ENCODE measurements around the gene BBLN.
A peak's percentile ranks its signal among the peaks of the same experiment; 100 is the strongest.
"Not testable (repeated sequence)": the region's sequence is repeated elsewhere in the genome, so short reads cannot be mapped to it uniquely, and the experiment has no call there.

BBLN gene, protein sequence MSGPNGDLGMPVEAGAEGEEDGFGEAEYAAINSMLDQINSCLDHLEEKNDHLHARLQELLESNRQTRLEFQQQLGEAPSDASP

DNA sequence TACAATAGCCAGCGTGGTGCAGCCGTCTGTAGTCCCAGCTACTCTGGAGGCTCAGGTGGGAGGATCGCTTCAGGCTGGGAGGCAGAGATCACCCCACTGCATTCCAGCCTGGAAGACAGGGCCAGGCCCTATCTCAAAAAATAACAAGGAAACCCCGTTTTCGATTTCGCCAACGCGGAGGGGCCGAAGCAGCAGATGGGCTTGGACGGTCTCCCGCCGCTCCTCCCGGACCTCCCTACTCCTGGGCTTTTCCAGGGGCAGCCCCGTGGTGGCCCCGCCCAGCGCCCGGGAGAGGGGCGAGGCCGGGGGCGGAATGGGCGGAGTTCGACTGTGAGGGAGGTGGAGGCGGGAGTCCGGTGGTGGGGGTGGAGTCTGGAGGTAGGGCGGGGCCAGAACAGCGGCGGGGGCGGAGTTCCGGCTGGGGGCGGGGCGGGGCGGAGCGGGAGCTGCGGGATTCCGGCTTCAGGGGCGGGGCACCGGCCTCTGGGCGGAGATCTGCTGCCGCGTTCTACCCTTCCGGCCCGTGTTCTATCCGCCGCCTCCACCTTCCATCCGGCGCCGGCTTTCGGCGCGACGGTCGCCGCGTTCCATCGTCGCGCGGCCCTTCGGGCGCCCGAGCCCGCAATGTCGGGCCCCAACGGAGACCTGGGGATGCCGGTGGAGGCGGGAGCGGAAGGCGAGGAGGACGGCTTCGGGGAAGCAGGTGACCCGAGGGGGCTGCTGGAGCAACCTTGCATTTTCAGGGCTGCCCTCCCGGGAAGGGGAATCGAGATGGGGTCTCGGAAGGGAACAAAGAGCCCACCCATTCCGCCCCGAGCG lies at the start of gene BBLN:
Gene BBLN (plus strand): TSS at position 482 of the 819 bp plus-strand sequence. CDS start 143 bp downstream, at position 625.
- peak; percentile 91 for DNase-seq (ENCODE audit: low spot score)

DNA sequence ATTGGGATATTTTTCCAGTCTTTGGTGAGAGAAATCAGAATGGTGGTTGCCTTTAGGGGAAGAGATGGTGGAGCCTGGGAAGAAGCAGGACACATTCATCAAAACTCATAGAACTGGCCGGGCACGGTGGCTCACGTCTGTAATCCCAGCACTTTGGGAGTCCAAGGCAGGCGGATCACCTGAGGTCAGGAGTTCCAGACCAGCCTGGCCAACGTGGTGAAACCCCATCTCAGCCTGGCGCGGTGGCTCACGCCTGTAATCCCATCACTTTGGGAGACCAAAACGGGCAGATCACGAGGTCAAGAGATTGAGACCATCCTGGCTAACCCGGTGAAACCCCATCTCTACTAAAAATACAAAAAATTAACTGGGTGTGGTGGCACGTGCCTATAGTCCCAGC lies 48.3 kb upstream of the BBLN start:
- not testable (repeated sequence) for DNase-seq (ENCODE audit: low spot score)

DNA sequence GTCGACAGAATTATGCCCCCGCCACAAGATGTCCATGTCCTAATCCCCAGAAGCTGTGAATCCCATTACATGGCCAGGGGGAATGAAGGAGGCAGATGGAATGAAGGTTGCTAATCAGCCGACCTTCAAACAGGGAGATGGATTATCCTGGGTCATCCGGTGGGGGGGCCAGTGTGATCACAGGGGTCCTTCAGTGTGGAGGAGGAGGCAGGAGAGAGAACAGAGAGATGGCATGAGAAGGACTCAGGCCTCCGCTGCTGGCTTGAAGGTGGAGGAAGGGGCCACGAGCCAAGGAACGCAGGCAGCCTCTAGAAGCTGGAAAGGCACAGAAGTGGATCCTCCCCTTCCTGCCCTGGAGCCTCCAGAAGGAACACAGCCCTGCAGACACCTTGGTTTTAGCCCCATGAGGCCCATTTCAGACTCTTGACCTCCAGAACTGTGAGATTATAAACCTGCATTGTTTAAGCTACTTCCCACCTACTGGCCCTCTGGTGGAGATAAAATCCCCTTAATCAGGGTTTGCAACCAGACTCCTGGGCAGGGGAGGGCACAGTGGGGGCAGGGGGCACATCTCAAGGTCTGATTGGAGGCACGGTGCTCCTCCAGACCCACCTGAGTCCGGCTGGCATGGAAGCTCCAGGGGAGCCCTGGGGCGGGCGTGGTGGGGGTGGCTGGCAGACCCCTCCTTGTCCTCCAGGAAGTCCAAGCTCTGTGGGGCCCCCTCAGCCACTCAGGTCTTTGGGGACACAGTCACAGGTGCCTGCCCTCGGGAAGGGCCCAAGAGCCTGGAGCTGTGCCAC lies 46.3 kb upstream of the BBLN start:
- no peak for DNase-seq (ENCODE audit: low spot score)

DNA sequence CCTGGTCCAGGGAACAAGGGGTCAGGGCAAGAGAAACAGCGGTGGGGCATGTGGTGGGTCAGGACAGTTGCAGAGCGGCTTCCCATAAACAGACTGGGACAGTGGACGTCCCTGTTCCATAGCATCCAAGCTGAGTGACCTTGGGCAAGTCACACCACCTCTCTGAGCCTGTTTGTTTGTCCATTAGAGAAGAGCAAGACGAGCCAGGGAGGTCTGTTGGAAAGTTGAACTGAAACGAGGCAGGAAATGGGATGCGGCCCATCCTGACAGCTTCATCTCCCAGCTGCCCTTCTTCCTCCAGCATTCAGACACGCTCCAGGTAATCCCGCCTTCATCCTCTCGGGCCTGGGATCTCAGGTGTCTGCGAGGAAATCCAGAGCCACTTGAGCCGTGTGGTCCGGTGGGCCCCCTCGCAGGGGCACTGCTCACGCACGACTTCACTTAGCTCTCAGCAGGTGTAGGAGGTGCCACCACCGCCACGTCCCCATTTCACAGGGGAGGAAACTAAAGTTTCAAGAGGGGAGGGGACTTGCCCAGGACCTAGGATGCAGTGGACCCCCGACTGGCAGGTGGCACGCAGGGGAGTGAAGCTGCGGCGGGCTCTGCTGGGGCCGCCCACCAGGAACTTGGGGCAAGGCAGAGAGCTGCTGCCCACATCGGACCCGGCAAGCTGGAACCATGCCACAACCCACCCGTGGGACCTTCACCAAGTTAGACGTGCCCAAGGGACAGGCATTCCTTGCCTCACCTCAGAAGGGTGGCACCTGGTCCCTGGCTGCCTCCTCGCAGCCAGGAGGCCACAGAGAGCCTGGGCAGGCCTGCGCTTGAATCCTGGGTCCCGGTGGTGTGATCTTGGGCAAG lies 45.5 kb upstream of the BBLN start:
- DNase-seq (ENCODE audit: low spot score) = no peak

DNA sequence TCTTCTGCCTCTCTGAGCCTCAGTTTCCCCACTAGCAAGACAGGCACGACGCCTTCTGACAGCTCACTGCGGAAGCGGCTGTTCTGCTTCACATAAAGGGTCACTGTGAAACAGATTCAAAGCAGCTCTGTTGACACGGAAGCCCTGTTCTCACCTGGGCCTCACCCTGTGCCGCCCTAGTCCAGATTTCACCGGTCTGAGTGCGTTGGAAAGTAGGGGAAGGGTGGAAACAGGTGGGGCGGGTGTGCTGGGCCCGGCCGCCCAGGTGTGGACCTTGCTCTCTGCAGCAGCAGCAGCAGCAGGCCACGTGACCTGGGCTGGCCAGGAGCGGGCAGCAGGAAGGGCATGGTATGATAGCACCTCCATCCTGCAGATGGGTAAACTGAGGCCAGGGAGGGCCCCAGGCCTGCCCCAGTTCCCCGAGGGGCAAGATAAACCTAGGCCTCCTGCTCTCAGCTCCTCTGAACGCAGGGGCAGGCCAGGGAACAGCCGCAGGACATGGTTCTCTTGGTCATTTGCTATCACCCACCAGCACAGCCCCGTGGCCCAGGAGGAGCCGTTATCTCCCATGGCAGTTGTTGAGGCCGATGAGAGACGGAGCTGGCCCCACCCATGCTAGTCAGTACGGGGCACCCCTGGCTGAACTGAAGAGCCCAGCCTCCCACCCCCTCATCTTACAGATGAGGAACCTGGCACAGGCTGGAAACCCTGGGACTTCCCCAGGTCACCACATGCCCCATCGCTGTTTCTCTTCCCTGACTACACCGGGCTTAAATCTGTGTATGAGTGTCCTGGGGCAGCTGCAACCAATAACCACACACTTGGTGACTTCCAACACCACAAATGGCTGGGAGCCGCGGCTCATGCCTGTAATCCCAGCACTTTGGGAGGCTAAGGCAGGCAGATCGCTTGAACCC lies 44.6 kb upstream of the BBLN start:
- no peak for DNase-seq (ENCODE audit: low spot score)

DNA sequence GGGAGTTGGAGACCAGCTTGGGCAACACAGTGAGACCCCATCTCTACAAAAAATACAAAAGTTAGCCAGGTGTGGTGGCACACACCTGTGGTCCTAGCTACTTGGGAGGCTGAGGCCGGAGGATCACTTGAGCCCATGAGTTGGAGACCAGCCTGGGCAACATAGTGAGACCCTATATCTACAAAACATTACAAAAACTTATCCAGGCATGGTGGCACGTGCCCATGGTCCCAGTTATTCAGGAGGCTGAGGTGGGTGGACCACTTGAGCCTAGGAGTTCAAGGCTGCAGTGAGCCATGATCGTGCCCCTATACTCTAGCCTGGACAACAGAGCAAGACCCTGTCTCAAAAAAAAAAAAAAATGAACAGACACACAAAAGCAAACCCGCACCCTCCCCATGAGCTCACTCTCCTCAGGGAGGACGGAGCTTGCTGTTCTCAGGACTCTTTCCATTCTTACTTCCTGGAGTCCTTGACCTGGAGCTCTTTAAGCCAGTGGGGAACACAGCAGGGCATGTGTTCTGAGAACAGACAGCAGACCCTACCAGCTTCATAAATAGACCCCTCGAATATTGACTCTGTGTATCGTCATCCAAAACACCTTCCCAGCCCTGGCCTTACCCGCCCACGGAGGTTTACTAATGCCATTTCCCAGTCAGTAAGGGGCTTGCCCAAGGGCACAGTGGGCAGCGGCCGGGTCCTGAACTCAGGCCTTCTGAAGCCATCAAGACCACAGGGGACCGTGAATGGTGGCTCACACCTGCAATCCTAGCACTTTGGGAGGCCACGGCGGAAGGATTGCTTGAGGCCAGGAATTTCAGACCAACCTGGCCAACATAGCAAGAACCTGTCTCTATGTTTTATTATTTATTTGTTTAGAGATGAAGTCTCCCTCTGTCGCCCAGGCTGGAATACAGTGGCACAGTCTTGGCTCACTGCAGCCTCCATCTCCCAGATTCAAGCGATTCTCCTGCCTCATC lies 43.7 kb upstream of the BBLN start:
- DNase-seq (ENCODE audit: low spot score) = no peak

DNA sequence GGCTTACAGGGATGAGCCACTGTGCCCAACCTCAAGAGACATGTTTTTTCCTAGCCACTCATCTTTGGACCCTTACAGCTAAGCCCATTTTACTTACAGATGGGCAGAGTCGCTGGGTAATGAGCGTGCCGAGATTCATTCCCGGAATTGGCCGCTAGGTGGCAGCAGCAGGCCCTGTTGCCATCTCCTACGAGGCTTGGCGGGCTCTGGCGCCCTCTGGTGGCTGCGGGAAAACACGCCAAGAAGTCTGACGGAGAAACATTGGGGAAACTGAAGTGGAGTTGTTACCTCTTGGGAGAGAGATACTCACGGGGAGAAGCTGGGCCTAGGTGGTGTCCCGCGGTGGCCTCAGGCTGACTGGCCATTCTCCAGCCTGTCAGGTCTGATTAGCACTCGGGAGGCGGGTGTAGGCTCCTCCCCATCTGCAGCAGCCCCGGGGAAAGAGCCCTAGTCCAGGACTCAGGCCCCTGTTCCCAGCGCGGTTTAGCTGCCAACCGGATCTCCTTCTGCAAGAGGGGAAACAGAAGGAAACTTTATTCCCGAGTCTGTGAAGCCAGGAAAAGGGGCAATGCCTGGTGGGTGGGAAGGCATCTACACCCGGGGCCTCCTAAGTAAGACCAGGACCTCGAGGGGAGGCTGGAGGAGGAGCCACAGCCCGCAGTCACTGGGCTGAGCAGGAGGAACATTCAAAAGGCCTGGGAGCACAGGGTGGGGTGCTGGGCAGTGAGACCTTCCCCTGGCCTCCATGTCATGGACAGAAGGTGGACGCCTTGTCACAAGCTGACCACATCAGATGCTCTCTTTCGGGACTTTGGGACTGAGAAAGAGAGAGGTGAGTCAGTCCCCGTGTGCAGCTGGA lies 42.2 kb upstream of the BBLN start:
- peak; percentile 85 for DNase-seq (ENCODE audit: low spot score)

DNA sequence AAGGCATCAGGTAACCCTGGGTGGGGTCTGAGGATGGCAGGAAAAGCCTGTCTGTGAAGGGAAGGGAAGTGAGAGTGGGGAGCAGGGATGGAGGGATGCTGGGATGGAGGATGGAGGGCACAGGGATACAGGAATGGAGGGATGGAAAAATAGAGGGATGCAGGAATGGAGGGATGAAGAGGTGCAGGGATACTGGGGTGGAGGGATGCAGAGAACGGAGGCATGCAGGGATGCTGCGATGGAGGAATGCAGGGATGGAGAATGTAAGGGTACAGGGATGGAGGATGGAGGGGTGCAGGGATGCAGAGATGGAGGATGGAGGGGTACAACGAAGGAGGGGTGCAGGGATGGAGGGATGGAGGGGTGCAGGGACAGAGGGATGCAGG lies 41.6 kb upstream of the BBLN start:
- DNase-seq (ENCODE audit: low spot score) = no peak

DNA sequence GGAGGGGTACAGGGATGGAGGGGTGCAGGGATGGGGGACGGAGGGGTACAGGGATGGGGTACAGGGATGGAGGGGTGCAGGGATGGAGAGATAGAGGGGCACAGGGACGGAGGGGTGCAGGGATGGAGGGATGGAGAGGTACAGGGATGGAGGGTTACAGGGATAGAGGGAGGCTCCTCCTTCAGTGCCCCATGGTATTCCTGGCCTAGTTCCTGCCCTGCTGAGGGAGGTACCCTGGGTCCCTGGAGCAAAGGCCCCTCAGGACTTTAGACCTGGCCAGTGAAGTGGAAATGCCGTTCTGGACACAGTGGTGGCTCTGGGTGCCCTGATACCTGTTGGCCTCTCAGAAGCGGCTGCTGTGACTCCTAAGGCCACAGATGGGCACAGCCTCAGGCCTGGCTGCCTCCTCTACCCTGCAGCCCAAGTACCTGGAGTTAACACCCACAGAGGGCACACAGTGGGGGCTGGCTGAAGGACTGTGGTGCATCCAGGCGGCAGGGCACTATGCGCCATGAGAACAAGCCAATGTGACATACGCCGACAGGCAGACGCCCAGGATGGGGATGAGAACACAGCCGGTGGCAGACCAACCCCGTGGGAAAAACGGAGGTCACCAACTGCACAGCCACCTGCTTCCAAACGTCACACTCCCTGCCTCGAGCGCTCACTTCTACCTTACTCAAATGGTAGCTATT lies 40.9 kb upstream of the BBLN start:
- DNase-seq (ENCODE audit: low spot score) = no peak

DNA sequence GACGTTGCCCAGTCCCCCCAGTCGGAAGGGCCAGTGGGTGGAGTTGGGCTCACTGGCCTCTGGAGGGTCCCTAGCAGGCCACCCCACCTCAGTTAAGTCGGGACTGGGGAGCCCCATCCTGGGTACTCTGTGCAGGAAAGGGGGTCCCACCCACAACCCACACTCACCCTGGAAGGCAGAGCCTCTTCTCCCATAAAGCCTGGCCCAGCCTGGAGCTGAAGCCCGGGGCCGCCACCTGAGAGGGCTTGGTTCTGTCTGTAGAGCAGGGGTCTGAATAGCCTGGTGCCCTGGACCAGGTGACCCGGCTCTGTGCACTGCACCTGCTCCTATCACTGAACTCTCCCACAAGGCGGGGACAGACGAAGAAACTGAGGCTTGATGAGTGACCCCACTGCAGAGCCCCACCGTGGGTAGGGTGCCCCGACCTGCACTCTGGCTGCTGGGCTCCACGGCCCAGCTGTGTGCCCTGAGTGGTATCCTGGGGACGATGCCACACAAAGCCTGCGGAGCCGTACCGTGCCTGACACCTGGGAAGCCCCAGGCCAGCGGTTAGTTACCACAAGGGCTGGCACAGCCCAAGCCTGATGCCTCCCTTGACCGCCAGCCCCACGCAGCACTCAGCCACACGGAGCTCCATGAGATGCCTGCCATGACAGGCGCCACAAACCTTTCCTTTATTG lies 39.9 kb upstream of the BBLN start:
- no peak for DNase-seq (ENCODE audit: low spot score)

DNA sequence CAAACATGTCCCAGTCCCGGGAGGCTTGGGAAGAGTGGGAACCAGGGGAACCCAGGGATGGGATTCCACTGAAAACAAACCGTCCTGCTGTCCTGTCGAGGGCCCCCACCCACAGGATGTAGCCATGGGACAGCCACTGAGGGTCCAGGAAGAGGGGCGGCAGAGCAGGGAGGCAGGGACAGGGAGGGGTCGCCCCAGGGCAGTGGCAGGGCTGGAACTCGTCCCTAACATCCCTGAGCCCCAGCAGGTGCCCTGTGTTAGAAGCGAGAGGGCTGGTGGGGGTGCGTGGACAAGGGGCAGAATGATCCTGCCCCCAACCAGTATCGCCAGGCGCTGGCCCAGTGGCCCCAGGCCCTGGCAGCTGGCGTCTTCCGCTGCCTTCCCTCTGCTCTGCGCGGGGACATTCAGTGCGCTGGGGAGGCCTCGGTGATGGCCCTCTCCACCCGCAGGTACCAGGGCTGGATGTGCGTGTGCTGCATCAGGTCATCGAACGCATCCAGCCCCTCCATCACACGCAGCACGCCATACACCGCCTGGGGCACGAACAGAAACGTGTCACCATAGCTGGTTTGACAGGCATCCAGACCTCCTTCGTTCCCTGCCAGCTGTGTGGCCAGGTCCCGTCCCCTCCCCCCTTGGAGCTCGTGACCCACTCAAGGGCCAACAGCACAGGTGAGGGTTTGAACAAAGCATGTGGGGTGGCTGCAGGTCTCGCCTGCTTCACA lies 39.2 kb upstream of the BBLN start:
- DNase-seq (ENCODE audit: low spot score) = no peak

DNA sequence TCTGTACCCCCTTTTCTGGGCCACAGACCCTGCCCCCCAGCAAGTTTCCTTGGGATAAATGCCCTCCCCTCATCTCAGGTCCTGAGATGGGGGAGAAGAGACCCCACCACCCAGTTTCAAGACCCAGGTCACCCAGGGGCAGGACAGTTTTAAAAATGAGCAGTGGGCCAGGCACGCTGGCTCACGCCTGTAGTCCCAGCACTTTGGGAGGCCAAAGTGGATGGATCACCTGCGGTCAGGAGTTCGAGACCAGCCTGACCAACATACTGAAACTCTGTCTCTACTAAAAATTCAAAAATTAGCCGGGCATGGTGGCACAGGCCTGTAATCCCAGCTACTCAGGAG lies 38.6 kb upstream of the BBLN start:
- no peak for DNase-seq (ENCODE audit: low spot score)

DNA sequence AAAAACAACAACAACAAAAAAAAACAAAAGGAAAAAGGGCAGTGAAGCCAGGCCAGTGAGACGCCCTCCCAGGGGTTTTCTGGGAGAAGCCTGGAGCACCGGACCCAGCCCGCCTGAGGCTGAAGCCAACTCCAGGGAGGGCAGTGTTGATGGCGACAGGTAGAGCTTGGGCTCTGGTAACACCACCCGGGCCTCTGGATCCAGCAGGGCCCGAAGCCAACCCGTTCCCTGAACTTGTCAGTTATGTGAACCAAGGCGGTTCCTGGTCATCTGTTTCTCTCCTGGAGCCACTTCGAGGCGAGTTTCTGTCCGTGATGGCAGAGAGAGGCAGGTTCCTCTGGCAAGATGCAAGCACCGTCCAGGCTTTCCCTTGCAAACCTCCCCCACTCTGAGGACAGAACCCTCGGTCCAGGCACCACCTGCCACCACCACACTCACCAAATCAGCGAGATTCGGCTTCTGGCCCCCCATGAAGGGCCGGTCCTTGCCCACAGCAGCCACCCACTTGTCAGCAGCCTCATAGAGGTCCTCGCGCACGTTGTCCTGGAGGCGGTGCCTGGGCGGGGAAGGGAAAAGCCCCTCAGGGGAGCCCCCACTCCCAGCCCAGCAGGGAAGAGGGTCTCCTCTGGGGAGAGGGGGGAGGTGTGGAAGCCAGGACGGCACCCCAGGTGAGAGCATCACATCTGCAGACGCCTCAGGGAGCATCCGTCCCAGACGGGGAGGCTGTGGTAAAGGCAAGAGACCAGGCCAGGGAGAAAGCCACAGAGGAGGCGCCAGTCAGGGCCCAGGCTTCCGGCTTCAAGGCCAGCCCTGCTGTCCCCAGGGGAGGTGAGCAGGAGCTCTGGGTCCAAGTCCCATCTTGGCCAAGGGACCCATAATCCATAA lies 37.9 kb upstream of the BBLN start:
- DNase-seq (ENCODE audit: low spot score) = no peak

DNA sequence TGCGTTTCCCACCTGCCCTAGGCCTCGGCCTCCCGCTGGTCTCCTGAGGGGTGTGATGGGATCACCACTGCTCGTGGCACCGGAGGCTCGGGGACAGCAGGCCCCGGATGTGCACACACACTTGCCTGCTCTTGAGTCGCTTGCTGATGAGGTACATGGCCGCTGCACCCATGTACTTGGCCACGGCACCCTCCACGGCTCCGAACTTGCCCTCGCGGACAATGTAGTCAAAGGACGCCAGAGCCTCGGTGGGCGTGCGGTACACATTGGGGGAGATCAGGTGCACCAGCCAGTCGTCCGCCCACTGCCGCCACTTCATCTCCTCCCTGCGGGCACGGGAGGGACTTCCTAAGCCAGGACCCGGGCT lies 37.3 kb upstream of the BBLN start:
- DNase-seq (ENCODE audit: low spot score) = no peak

DNA sequence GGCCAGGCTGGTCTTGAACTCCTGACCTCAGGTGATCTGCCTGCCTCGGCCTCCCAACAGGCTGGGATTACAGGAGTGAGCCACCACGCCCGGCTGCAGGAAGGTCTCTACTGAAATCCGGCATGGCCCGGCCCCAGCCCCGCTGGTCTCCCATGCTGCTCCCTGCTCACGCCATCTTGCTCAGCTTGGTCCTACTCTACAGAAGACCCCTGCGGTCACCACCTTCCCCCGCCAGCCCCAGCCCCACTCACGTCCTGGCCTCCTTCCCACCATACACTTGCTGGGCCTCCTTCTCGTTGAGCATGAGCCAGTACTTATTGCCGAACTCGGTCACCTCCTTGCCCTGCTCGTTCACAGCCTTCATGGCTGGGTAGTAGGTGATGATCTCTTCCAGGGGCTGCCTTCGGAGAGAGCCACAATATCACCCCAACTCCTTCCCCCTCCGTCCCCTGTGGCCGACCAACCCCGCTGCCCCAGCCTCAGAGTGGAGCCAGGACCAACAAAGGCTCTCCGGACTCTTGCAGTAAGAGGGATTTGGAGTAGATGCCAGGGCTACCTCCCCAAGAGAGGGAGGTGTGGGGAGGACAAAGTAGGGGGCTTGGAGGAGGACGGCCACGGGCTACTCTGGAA lies 36.5 kb upstream of the BBLN start:
- no peak for DNase-seq (ENCODE audit: low spot score)

DNA sequence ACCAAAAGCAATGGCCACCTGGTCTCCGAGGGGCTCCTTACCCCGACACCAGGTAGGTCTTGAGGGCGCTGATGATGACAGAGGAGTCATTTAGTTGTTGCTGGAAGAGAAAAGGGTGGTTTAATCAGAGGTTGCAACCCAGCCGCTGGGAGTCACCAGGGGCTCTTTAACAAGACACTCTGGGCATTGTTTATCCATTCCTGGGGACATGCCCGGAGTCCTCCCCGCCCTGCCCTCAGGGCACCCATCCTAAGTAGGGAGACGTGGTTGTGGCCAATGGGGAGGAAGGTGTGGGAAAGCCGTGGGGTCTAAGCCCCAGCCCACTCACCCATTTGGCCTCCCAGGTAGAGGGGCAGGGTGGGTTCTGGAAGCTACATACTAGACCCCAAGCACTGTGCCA lies 35.6 kb upstream of the BBLN start:
- no peak for DNase-seq (ENCODE audit: low spot score)
